Measurements from ENCODE around the gene ERLIN1. TPM values are rescaled to one million over a fixed set of nuclear protein-coding genes. Genes with fewer than 3 reads are reported as not detected.

The ERLIN1 gene
- total RNA-seq, 1 experiment from 2014 or later, result 33.0 TPM

DNA sequence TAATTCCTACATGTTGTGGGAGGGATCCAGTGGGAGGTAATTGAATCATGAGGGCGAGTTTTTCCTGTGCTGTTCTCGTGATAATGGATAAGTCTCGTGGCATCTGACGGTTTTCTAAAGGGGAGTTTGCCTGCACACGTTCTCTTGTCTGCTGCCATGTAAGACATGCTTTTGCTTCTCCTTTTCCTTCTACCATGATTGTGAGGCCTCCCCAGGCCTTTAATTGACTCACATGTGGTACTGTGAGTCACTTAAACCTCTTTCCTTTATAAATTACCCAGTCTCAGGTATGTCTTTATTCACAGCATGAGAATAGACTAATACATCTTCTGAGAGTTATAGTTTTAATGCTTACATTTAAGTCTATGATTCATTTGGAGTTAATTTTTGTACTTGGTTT, 81.5 kb downstream of the ERLIN1 start:
- no CpG with 5 or more reads among the region's 5 CpGs for WGBS (ENCODE audit: extremely low coverage, insufficient read length, low lambda C conversion rate)
- Mint-ChIP-seq H3K4me1 (peaks cover 9 to 11% of the 10 kb centered on the region in 2 experiments), H3K36me3 (ENCODE audit: insufficient read depth in 1 of 3, low read depth in 3 of 3) (peaks cover 0 to 9% (median 4%) of the 10 kb centered on the region in 3 experiments; a peak in 3 of 7 replicates), H3K27me3 (ENCODE audit: low read depth) (peaks cover 1% of the 10 kb centered on the region; the same call in 1 of the 2 replicates), H3K27ac (no peak overlapping the region), H3K4me3 (no peak overlapping the region), H3K9me3 (peaks cover 12 to 18% of the 10 kb centered on the region in 2 experiments)
- no peak overlapping the region for H3K4me2 ChIP-seq (ENCODE audit: insufficient read depth, insufficient read length, low read length)
- no peaks in the 10 kb centered on the region for H3K9me3 ChIP-seq (ENCODE audit: control insufficient read depth, low read depth, low read length)
- H2BK15ac ChIP-seq (ENCODE audit: low read depth, low read length), result no peak overlapping the region
- H4K8ac ChIP-seq (replicated peaks; ENCODE audit: insufficient read length, low read depth, low read length), result no peak overlapping the region
- no peak overlapping the region for H2BK5ac ChIP-seq (ENCODE audit: insufficient read length, low read length)
- H4K20me1 ChIP-seq (ENCODE audit: control insufficient read depth, insufficient read depth, insufficient read length), result no peaks in the 10 kb centered on the region
- H2AK5ac ChIP-seq (ENCODE audit: insufficient read length, low read length), result no peak overlapping the region
- no peak overlapping the region for H2BK120ac ChIP-seq (ENCODE audit: low read depth, low read length, poor library complexity, severe bottlenecking)
- no peak overlapping the region for H4K91ac ChIP-seq (ENCODE audit: insufficient read length, low read depth, low read length)
- no peak overlapping the region for H4K5ac ChIP-seq (ENCODE audit: insufficient read length, low read depth, low read length)
- H2AFZ ChIP-seq (ENCODE audit: low read length), result no peak overlapping the region
- DNase-seq, result no peak
- H3K23me2 ChIP-seq (ENCODE audit: insufficient read length, low read depth, low read length, poor library complexity, severe bottlenecking), result no peaks in the 10 kb centered on the region
- H3K14ac ChIP-seq (ENCODE audit: insufficient read depth, low read length), result no peak overlapping the region
- no peaks in the 10 kb centered on the region for H3K79me1 ChIP-seq (ENCODE audit: insufficient read depth, low read depth, low read length, poor library complexity, severe bottlenecking)
- no peaks in the 10 kb centered on the region for H3K79me2 ChIP-seq (ENCODE audit: insufficient read depth, low read length)
- H3K4ac ChIP-seq (ENCODE audit: low read depth, low read length), result no peak overlapping the region
- H3K4me1 ChIP-seq (ENCODE audit: insufficient read depth, low read length), result no peaks in the 10 kb centered on the region; the same call in 1 of the 2 replicates
- H3K18ac ChIP-seq (ENCODE audit: insufficient read length, low read depth, low read length), result no peak overlapping the region
- no peak overlapping the region for H3K23ac ChIP-seq (ENCODE audit: insufficient read length, low read depth, low read length)
- no peaks in the 10 kb centered on the region for H3K27me3 ChIP-seq (ENCODE audit: insufficient read depth, low read length)
- TF ChIP-seq, protein P1, sequence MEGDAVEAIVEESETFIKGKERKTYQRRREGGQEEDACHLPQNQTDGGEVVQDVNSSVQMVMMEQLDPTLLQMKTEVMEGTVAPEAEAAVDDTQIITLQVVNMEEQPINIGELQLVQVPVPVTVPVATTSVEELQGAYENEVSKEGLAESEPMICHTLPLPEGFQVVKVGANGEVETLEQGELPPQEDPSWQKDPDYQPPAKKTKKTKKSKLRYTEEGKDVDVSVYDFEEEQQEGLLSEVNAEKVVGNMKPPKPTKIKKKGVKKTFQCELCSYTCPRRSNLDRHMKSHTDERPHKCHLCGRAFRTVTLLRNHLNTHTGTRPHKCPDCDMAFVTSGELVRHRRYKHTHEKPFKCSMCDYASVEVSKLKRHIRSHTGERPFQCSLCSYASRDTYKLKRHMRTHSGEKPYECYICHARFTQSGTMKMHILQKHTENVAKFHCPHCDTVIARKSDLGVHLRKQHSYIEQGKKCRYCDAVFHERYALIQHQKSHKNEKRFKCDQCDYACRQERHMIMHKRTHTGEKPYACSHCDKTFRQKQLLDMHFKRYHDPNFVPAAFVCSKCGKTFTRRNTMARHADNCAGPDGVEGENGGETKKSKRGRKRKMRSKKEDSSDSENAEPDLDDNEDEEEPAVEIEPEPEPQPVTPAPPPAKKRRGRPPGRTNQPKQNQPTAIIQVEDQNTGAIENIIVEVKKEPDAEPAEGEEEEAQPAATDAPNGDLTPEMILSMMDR (conservative IDR thresholded peaks at IDR 0.05), result no peak
- no peak overlapping the region for H3K56ac ChIP-seq (ENCODE audit: insufficient read length, low read depth, low read length)
- no peak overlapping the region for H3T11ph ChIP-seq (ENCODE audit: low read length)
- no peak overlapping the region for H2BK12ac ChIP-seq (ENCODE audit: insufficient read length, low read depth, low read length)
- no peak overlapping the region for H3K9ac ChIP-seq (ENCODE audit: extremely low read depth, insufficient read length, low read length)
- no peak overlapping the region for H2BK20ac ChIP-seq (ENCODE audit: low read depth, low read length, poor library complexity, severe bottlenecking)
- no peak overlapping the region for H3K27ac ChIP-seq (ENCODE audit: insufficient read length, low read depth, low read length)
